Thyroid gland (tissue), 4 donors: Measurements from ENCODE around the gene MBL2. TPM values are rescaled to one million over a fixed set of nuclear protein-coding genes. Genes with fewer than 3 reads are reported as not detected.

ENCODE experiments used
- DNase-seq, 2 donors: peaks; one replicate each; pipeline ENCODE4 v3.0.0-alpha.2; 2019
- H3K27ac ChIP-seq, 3 donors: fragments of 200-600 bp; sonication (generic); 1 replicate in 2 of 3; 2 replicates in 1 of 3; pipeline ENCODE4 v1.5.1; 2016 to 2019; ENCODE audit warnings: mild to moderate bottlenecking in 1 of 3, moderate library complexity in 1 of 3
- H3K27me3 ChIP-seq: fragments of 200-600 bp; sonication (generic); one replicate; pipeline ENCODE4 v1.5.1; 2019
- H3K36me3 ChIP-seq, 2 donors: fragments of 200-600 bp; sonication (generic); one replicate each; pipeline ENCODE4 v1.5.1; 2016 to 2019
- H3K4me1 ChIP-seq, 2 donors: fragments of 200-600 bp; sonication (generic); one replicate each; pipeline ENCODE4 v1.5.1; 2017 to 2019
- H3K4me3 ChIP-seq, 3 donors: fragments of 200-600 bp; sonication (generic); replicated peaks in 1 of 3; 1 replicate in 2 of 3; 2 replicates in 1 of 3; pipeline ENCODE4 v1.5.1; 2016; ENCODE audit warnings: mild to moderate bottlenecking in 1 of 3
- H3K9me3 ChIP-seq: fragments of 200-600 bp; sonication (generic); one replicate; pipeline ENCODE4 v1.5.1; 2017
- CTCF ChIP-seq, 6 experiments: fragments of 200-600 bp in 3 of 6; fragments of 450-650 bp in 3 of 6; sonication (generic) in 3 of 6; IDR thresholded peaks; one replicate each; pipeline ENCODE4 v1.5.1; 2016 to 2019; ENCODE audit warnings: antibody characterized with exemption in 6 of 6, mild to moderate bottlenecking in 2 of 6, inconsistent platforms in 1 of 6, moderate library complexity in 1 of 6
- POLR2A ChIP-seq, 2 donors: fragments of 450-650 bp; IDR thresholded peaks; one replicate each; pipeline ENCODE4 v1.6.1; 2017; ENCODE audit warnings: antibody characterized with exemption in 2 of 2, mild to moderate bottlenecking in 2 of 2, moderate library complexity in 1 of 2
- WGBS, 2 donors: methylation state at CpG; one replicate each; pipeline ENCODE4 v1.1.5; 2017; 5-methylcytosine and 5-hydroxymethylcytosine counted together
- intact Hi-C: fragments of 100-400 bp; cut with DNase I; formaldehyde crosslinking; loops from one replicate; pipeline ENCODE4 v1.15.1; 2023
- total RNA-seq, 4 donors: library from RNA; depleted of rRNA; stranded (reverse); fragments of >200 nt; gene quantifications; one replicate each; pipeline ENCODE4 v1.2.3, GENCODE V29; 2016

MBL2 gene
- total RNA-seq, 4 donors from 2014 or later, result not detected

- WGBS, 2 donors, result 87 to 92% methylated on average over 2 of the region's 2 CpGs
- no peak overlapping the region for H3K27ac ChIP-seq
- DNase-seq, result no peak
- TF ChIP-seq POLR2A (IDR thresholded peaks at IDR 0.05) (no peak), CTCF (IDR thresholded peaks at IDR 0.05) (no peak)
- no peaks in the 10 kb centered on the region for H3K36me3 ChIP-seq
- no peak overlapping the region for H3K4me3 ChIP-seq
- intact Hi-C loops, result no loop called here
- H3K4me1 ChIP-seq, result no peaks in the 10 kb centered on the region
- H3K27me3 ChIP-seq, result no peaks in the 10 kb centered on the region
- no peaks in the 10 kb centered on the region for H3K9me3 ChIP-seq
Measured at GRCh38 chr10:52774182-52774581, 1.6 kb upstream of the MBL2 start.

DNA sequence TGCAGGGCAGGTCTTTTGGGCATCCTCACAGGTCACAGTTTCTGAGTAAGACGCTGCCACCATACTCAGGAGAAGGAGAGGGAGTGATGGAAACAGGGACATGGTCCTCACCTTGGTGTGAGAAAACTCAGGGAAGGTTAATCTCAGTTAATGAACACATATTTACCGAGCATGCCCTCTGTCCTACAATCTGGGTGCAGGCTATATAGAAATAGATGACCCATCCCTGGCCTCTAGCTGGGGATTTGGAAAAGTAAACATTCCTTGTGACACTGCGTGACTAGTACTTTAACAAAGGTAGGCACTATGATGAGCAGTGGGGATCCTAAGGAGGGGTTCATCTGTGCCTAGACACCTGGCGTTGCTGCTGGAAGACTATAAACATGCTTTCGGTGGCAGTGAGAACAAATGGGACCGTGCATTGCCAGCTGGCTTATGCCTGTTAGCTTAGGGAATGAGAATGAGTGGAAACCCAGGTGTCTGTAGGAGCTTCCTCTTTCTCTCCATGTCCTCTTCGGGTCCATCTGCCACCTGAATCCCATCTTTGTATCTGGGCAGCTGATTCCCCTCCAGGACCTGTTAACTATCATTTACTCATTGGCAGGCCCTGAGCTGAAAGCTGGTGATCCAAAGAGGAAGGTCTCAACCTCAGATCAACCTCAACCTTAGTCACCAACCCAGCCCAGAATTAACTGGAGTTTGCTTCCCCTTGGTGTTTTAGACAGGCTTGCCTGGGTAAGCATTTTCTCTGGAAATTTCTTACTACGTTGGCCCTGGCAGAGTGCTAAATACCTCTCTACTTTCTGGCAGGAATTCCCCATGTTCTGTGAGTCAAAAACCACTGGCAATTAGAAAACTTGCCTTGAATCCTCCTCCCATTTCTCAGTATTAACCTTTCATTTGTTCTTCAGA lies 794 bp downstream of the MBL2 start:
- WGBS, 2 donors, result 71 to 74% methylated on average over 8 of the region's 8 CpGs

GRCh38 chr10:52770904-52771303 lies 1.7 kb downstream of the MBL2 start:
- no peak for DNase-seq
- 29 to 77% methylated on average over 2 of the region's 2 CpGs for WGBS, 2 donors
- Histone ChIP-seq H3K27ac (no peak overlapping the region), H3K4me1 (no peaks in the 10 kb centered on the region), H3K27me3 (no peaks in the 10 kb centered on the region), H3K4me3 (no peak overlapping the region), H3K36me3 (no peaks in the 10 kb centered on the region), H3K9me3 (no peaks in the 10 kb centered on the region)
- no peak for TF ChIP-seq POLR2A (IDR thresholded peaks at IDR 0.05)
- TF ChIP-seq CTCF (IDR thresholded peaks at IDR 0.05), result no peak
- intact Hi-C loops, result no loop called here

More for the DNA sequence above, 794 bp downstream of the MBL2 start:
- no peaks in the 10 kb centered on the region for H3K36me3 ChIP-seq
- H3K9me3 ChIP-seq, result no peaks in the 10 kb centered on the region
- H3K27ac ChIP-seq, result no peak overlapping the region
- TF ChIP-seq CTCF (IDR thresholded peaks at IDR 0.05) (no peak), POLR2A (IDR thresholded peaks at IDR 0.05) (no peak)
- intact Hi-C loops, result no loop called here
- no peaks in the 10 kb centered on the region for H3K27me3 ChIP-seq
- H3K4me1 ChIP-seq, result no peaks in the 10 kb centered on the region
- no peak for DNase-seq
- no peak overlapping the region for H3K4me3 ChIP-seq

DNA sequence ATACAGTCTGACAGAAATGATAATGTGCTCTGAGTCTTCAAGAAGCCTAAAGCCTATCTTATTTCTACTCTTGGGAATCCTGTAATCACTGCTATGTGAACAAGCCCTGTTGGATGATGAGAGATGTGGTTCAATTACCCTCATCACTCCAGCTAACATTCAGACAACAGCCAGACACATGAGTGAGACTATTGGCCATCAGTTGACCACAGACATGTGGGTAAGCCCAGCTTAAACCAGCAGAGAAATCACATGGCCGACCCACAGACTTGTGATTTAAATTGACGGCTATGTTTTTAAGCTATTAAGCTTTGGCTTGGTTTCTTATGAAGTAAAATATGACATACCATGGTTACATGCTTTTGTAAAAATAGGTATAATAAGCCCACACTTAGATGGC lies 2.6 kb downstream of the MBL2 start:
- Histone ChIP-seq H3K36me3 (no peaks in the 10 kb centered on the region), H3K9me3 (no peaks in the 10 kb centered on the region), H3K27me3 (no peaks in the 10 kb centered on the region), H3K4me1 (no peaks in the 10 kb centered on the region), H3K27ac (no peak overlapping the region), H3K4me3 (no peak overlapping the region)
- intact Hi-C loops, result no loop called here
- TF ChIP-seq POLR2A (IDR thresholded peaks at IDR 0.05), result no peak
- TF ChIP-seq CTCF (IDR thresholded peaks at IDR 0.05), result no peak
- 94 to 95% methylated on average over 2 of the region's 2 CpGs for WGBS, 2 donors
- DNase-seq, result no peak

- Histone ChIP-seq H3K36me3 (no peaks in the 10 kb centered on the region), H3K4me3 (no peak overlapping the region), H3K27me3 (no peaks in the 10 kb centered on the region), H3K27ac (no peak overlapping the region), H3K4me1 (no peaks in the 10 kb centered on the region), H3K9me3 (no peaks in the 10 kb centered on the region)
- intact Hi-C loops, result no loop called here
- WGBS, 2 donors, result 73 to 82% methylated on average over 3 of the region's 3 CpGs
- TF ChIP-seq POLR2A (IDR thresholded peaks at IDR 0.05) (no peak), CTCF (IDR thresholded peaks at IDR 0.05) (no peak)
- no peak for DNase-seq
Measured at GRCh38 chr10:52768001-52768532, 4.5 kb downstream of the MBL2 start.
